Measurements from ENCODE around the gene ITGA3.
"Not testable (repeated sequence)": the region's sequence is repeated elsewhere in the genome, so short reads cannot be mapped to it uniquely, and the experiment has no call there.

ITGA3 gene

GRCh38 chr17:50034498-50035364 is 21.2 kb upstream of the ITGA3 start:
- DNase-seq (ENCODE audit: low read depth, low spot score): no peak

GRCh38 chr17:50035421-50035879 is 20.5 kb upstream of the ITGA3 start:
- DNase-seq (ENCODE audit: low read depth, low spot score): no peak

- no peak for DNase-seq (ENCODE audit: low read depth, low spot score)
Observed at GRCh38 chr17:50035945-50036344, 20.0 kb upstream of the ITGA3 start.

GRCh38 chr17:50036455-50037261 is 19.3 kb upstream of the ITGA3 start:
- DNase-seq (ENCODE audit: low read depth, low spot score): no peak

- no peak for DNase-seq (ENCODE audit: low read depth, low spot score)
Observed at GRCh38 chr17:50037321-50038107, 18.4 kb upstream of the ITGA3 start.

- DNase-seq (ENCODE audit: low read depth, low spot score): no peak
Observed at GRCh38 chr17:50039058-50039457, 16.9 kb upstream of the ITGA3 start.

GRCh38 chr17:50040496-50040895 is 15.4 kb upstream of the ITGA3 start:
- DNase-seq (ENCODE audit: low read depth, low spot score): not testable (repeated sequence)

GRCh38 chr17:50042211-50042610 is 13.7 kb upstream of the ITGA3 start:
- no peak for DNase-seq (ENCODE audit: low read depth, low spot score)

GRCh38 chr17:50043290-50044148 is 12.4 kb upstream of the ITGA3 start:
- no peak for DNase-seq (ENCODE audit: low read depth, low spot score)

- no peak for DNase-seq (ENCODE audit: low read depth, low spot score)
Observed at GRCh38 chr17:50044483-50044882, 11.4 kb upstream of the ITGA3 start.

- no peak for DNase-seq (ENCODE audit: low read depth, low spot score)
Observed at GRCh38 chr17:50045154-50045553, 10.8 kb upstream of the ITGA3 start.

- DNase-seq (ENCODE audit: low read depth, low spot score): no peak
Observed at GRCh38 chr17:50046179-50046578, 9.7 kb upstream of the ITGA3 start.

GRCh38 chr17:50046667-50047066 is 9.2 kb upstream of the ITGA3 start:
- DNase-seq (ENCODE audit: low read depth, low spot score): no peak

- DNase-seq (ENCODE audit: low read depth, low spot score): no peak
Observed at GRCh38 chr17:50047083-50047482, 8.8 kb upstream of the ITGA3 start.

GRCh38 chr17:50047488-50048126 is 8.3 kb upstream of the ITGA3 start:
- DNase-seq (ENCODE audit: low read depth, low spot score): no peak

GRCh38 chr17:50048146-50048720 is 7.7 kb upstream of the ITGA3 start:
- no peak for DNase-seq (ENCODE audit: low read depth, low spot score)

- no peak for DNase-seq (ENCODE audit: low read depth, low spot score)
Observed at GRCh38 chr17:50048988-50049387, 6.9 kb upstream of the ITGA3 start.

- no peak for DNase-seq (ENCODE audit: low read depth, low spot score)
Observed at GRCh38 chr17:50049636-50050035, 6.3 kb upstream of the ITGA3 start.

GRCh38 chr17:50050431-50051032 is 5.4 kb upstream of the ITGA3 start:
- DNase-seq (ENCODE audit: low read depth, low spot score): no peak

Measured in activated naive CD8-positive, alpha-beta T cell treated with anti-CD3 and anti-CD28 coated beads, Interleukin-2, amount 50 U/mL, for 16 hours (primary cell).